Stimulated activated CD4-positive, alpha-beta T cell treated with anti-CD3 and anti-CD28 coated beads, TNF-alpha, amount 100 ng/mL, for 4 hours (primary cell): ENCODE results near the gene TRMU.
"Not testable (repeated sequence)": the region's sequence is repeated elsewhere in the genome, so short reads cannot be mapped to it uniquely, and the experiment has no call there.

Experiments
- DNase-seq, 3 experiments: peaks; one replicate each; pipeline ENCODE4 v3.0.0-alpha.2; 2020; ENCODE audit warnings: low read depth in 3 of 3

TRMU gene

DNA sequence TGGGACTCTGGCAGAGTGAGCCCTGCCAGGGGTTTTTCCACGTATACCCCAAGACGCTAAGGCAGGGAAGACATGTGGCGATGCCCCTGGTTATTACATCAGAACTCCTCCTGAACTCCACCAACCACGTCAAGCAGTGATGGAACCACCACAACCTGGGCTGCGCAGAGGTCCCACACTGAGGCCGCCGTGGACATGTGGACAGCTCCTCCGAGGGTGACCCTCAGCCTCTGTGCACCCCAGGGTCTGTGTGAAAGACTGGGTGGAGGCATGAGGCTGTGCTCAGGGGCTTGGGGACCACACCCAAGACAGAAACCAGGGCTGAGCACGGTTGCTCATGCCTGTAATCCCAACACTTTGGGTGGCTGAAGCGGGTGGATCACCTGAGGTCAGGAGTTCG, 52.2 kb downstream of the TRMU start:
- DNase-seq, result no peak

- DNase-seq, result no peak
These were observed 53.1 kb downstream of the TRMU start for GRCh38 chr22:46388647-46389046.

- no peak for DNase-seq
These were observed 53.6 kb downstream of the TRMU start for GRCh38 chr22:46389081-46389480.

- DNase-seq, result no peak
These were observed 54.7 kb downstream of the TRMU start for GRCh38 chr22:46390105-46390651.

DNA sequence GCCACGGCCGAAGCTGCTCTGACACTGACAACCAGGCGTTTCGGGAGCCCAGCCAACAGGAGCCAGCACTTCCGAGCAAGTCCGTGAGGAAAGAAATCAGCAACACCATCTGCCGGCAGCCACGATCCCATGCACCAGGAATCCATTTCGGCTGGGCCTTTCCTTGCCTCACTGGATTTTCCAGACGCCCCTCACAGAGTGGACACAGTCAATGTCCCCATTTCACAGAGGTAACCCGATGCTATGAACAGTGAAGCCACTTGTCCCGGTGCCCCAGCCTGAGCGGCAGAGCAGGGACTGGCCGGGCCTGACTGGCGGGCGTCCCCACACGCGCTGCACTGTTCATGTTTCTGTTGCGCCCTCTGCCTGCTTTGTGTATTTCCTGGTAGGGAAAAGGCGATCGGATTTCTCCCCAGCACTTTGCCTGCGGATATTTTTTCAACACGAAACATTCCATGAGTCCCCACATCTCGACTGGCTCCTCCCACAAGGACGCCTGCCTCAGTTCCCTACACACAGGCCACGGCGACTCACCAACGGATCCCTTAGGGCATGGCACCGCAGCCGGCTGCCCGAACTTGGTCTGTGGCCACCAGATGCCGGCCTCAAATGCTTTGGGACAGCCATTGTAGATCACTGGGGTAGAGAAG, 55.3 kb downstream of the TRMU start:
- no peak for DNase-seq

DNA sequence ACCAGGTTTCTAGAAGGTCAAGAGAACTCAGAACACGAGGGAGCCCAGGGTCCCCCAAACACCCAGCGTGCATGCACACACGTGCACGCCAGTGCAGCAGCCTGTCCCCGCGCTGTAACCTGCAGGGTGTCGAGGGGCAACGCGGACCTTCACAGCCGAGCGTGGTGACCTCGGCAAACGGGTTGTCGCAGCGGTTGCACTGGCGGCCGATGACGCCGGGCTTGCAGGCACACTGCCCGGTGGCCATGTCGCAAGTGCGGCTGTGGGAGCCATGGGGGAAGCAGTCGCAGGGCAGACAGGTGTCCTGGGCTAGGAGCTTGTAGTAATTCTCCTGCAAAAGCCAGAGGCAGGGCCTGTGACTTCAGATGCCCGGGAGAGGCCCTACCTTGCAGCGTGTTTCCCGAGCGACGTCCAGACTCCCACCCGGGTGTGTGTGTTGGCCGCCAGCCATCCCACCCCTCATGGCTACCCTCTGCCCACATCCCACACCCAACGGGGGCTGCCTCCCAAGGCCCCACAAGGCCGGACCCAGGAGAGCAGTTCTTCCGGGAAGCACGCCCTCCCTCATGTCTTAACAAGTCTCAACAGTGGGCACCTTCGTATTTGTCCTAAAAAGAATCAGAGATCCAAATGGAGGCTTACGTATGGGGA, 56.1 kb downstream of the TRMU start:
- no peak for DNase-seq

DNA sequence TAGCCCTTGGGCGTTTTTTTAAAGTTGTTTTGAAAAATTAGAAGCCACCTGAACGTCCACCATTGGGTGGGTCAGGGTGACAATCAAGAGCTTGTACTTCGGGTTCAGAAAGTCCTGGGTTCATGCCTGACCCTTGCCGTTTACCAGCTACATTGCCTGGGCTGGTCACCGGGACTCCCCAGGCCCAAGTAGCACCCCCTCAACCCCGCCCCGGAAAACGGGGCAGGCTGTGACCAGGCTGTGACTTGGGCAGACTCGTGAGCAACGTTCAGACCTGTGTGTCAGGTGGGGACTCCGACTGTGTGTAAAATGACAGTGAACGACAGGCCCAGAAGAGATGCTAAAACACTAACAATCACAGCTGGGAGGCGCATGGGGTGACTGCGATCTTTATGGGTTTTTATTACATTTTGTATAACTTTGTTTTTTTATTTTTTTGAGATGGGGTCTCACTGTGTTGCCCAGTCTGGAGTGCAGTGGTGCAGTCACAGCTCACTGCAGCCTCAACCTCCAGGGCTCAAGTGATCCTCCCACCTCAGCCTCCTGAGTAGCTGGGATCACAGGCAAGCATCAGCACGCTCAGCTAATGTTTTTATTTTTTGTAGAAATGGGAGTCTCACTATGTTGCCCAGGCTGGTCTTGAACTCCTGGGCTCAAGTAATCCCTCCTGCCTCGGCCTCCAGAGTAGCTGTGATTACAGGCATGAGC, 56.8 kb downstream of the TRMU start:
- DNase-seq, result no peak

- no peak for DNase-seq
These were observed 58.4 kb downstream of the TRMU start for GRCh38 chr22:46393873-46394272.

DNA sequence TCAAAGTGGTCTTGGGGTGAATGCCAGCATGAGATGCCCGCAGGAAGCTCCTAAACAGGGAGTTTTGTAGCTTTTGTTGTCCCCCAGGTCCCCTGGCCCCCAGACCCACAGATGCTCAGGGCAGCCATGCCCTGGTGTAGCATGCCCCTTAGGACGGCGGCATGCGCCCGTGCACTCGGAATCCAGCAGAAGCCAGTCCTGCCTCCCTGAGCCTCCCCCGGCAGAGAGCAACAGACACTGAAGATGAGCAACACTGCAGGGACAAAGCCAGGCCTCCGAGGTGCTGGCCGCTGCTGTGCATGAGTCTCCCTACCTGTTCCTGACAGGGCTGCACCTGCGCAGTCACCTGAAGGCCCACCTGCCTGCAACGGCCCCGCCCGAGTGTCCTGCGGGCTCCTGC, 59.1 kb downstream of the TRMU start:
- no peak for DNase-seq

DNA sequence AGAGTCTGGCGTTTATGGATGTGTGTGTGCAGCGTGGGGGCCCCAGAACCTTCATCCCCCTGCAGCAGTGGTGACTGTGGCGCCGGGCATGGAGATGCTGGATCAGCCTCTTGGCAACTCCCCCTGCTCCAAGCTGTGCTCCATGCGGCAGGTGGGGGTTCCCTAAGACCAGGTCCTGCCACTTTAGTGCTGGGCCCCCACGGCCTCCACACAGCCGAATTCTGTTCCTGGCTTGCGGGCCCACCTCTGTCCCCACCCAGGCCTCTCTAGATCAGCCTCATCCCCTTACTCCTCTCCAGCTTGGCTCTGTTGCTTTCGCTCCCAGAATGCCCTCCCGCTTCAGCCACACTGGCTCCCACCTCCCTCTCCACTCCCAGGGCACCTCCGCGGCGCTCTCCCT, 59.6 kb downstream of the TRMU start:
- DNase-seq, result no peak

GRCh38 chr22:46397049-46397448, 61.5 kb downstream of the TRMU start:
- not testable (repeated sequence) for DNase-seq

GRCh38 chr22:46397514-46397913, 62.0 kb downstream of the TRMU start:
- no peak for DNase-seq

GRCh38 chr22:46397951-46398350, 62.4 kb downstream of the TRMU start:
- no peak for DNase-seq

DNA sequence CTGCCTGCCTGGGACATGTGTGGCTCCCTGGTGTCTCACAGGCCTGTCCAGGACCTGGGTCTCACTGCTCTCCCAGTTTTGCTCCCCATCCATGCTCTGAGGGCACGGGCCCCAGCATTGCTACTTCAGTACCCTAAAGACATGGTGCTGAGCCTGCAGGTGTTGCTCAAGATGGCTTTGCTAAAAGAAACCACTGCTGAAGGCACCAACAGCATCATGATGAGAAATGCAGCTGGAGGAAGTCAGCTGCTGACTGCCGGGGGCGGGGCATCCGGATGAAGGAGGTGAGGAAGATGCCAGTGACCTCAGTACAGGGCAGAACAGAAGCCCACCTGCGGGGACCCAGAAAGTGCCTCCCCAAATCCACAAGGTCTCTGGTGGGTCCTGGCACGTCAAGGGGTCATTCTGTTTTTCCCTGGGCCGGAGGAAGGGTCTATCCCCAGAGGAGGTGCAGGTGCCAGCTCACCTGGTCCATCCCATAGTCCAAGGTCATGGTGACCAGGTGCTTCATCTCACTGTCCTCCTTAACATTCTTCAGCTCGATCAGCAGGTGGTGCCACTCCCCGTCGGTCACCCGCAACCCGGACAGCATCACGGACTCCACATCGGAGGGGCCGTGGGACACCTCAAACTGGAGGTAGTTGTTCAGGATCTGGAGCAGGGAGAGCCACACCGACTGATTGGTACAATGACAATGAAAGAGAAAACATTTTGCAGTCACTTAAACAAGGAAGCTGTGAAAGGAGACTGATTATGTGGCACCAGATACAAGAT, 63.9 kb downstream of the TRMU start:
- no peak for DNase-seq

- DNase-seq, result no peak
These were observed 65.9 kb downstream of the TRMU start for GRCh38 chr22:46401370-46401769.

- DNase-seq, result no peak
These were observed 67.0 kb downstream of the TRMU start for GRCh38 chr22:46402505-46402904.

DNA sequence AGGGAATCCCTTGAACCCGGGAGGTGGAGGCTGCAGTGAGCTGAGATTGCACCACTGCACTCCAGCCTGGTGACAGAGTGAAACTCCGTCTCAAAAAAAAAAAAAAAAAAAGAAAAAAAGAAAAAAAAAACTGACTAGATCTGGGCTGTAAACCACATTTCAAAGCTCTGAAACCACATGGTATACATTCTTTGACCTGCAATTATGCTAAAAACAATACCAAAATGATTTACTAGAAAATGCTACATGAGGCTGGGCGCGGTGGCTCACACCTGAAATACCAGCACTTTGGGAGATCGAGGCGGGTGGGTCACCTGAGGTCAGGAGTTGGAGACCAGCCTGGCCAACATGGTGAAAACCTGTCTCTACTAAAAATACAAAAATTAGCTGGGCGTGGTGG, 68.4 kb downstream of the TRMU start:
- not testable (repeated sequence) for DNase-seq

GRCh38 chr22:46405901-46406300, 70.4 kb downstream of the TRMU start:
- no peak for DNase-seq

DNA sequence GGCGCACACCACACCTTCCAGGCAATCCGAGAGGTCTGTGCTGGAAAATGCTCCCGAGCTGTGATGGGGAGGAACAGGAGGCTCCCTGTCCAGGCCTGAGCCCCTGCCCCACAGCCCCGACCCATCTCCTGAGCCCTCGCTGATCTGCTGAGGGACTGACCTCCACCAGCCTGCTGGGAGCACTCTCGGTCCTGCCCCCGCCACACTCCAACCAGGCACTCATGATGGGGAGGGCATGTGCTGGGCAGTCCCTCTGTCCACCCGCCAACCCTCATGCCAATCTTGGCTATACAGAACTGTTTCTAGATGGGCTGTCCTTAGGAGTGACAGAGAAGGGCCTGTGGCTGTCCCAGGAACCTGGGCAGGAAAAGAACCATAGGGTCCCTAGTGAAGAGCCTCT, 70.8 kb downstream of the TRMU start:
- no peak for DNase-seq

GRCh38 chr22:46406791-46407190, 71.3 kb downstream of the TRMU start:
- DNase-seq, result no peak
